HG02981 (cell line): ENCODE results near the gene LSS.
"Not testable (repeated sequence)": the region's sequence is repeated elsewhere in the genome, so short reads cannot be mapped to it uniquely, and the experiment has no call there.

Source experiments
- ATAC-seq: cut with Tn5 transposase; IDR thresholded peaks from one replicate; pipeline ENCODE4 v1.9.1; 2021; ENCODE audit warnings: mild to moderate bottlenecking, moderate library complexity; ENCODE audit not compliant: unreplicated experiment

The LSS gene

GRCh38 chr21:46246345-46246744 lies 17.8 kb upstream of the LSS start:
- ATAC-seq = no peak

- no peak for ATAC-seq
These were observed 16.8 kb upstream of the LSS start for GRCh38 chr21:46245213-46245915.

DNA sequence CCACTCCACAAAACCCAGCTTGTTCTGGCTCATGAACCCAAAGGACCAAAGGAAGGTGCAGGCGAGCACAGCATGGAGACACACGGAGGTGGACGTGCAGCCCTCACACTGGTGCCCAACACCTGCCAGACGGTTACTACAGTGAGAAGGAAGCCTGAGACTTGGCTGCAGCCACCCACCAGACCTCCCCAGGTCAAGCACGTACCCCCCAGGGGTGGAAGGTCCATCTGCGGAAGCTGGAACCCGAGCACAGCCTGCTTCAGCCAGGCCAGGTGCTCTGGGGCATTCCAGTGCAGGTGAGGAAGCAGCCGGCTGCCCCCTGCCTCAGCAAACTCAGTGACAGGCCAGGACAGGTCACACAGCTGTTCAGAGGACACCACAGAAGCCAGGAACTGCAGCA lies 16.0 kb upstream of the LSS start:
- no peak for ATAC-seq

GRCh38 chr21:46243960-46244361 lies 15.4 kb upstream of the LSS start:
- ATAC-seq = no peak

DNA sequence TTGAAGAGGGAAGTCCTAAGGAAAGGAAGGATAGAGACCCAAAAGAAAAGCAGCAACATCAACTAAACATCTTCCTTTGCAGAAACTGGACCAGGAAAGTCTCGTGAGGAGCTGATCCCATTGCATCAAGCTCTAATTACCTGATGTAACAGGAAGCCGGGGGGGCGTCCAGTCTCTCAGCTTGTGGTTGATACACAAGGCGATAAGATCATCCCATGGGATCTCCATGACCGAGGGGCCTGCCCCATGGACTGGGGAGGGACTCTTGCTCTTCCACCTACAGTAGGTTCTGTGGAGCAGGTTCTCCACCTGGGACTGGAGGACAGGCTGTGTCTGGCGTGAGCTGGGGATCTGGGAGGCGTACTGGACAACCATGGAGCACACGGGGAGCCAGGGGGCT lies 14.8 kb upstream of the LSS start:
- no peak for ATAC-seq

DNA sequence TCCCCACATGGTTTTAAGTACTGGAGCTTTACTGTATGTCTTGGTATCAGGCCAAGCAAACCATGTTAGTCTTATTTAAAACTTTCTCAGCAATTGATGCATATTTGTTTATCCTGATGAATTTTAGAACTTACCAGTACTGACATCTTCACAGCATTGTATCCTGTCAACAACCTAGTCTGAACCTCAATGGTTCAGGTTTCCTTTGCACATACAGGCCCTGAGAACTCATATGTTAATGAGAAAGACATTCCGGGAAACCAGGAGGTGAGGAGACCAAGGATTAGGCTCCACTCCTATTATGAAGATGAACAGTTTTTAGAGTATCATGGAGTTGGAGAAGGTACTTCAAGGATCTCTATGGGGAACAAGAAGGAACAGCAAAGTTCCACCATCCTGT lies 13.0 kb upstream of the LSS start:
- ATAC-seq = not testable (repeated sequence)

DNA sequence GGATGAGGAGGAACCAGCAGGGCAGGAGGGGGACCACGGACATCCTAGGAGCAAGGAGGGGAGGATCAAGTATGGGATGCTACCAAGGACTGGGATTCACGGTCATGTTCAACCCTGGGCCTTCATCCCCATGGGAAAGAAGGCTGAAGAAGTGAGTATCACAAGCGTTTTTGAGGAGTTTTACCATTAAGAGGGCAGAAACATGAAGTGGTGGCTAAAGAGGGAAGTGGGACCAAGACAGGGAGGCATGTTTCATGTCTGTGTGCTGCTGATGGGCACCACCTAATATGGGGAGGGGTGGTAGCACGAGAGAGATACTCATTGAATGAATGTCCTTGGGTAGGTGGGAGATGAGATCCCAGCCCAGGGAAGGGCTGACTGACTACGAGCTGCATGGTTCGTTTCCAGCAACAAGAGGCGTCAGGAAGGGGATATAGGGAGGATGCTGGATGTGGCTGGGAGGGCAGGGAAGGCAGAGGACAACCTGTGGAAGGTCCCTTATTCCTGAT lies 11.3 kb upstream of the LSS start:
- no peak for ATAC-seq

DNA sequence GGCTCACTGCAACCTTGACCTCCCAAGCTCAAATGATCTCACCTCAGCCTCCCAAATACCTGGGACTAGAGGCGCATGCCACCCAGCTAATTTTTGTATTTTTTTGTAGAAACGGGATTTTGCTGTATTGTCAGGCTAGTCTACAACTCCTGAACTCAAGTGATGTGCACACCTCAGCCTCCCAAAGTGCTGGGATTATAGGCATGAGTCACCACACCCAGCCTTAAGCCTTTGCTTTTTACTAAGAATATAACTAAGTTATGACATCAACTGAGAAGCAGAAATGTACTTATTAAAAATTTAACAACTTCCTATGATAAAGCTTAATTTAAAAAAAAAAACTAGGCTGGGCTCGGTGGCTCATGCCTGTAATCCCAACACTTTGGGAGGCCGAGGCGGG lies 8.9 kb upstream of the LSS start:
- no peak for ATAC-seq

DNA sequence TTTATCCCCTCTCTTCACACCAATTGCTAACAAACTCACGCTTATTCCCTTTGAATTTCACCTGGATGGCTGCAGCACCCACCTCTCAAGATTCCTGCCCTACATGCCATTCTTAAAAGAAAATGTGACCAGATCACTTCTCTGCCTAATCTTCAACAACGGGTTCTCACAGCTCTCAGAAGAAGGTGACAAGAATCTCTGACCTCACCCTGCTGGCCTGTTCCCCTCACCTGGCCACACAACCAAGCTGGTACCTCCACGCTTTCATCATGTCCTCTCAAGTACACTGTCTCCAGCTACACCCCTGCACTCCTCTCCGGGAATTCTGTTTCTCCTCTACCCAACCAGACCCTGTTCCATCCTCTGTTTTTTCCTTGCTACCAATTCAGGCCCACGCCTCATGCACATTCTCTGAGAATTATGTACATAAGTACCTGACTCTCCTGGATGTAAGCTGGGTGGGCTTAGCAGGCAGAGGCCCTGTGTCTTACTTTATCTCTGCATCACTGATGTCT lies 5.9 kb upstream of the LSS start:
- ATAC-seq = no peak

- no peak for ATAC-seq
These were observed 1.3 kb upstream of the LSS start for GRCh38 chr21:46229923-46230260.

GRCh38 chr21:46229133-46229922 lies 754 bp upstream of the LSS start:
- ATAC-seq = peak; percentile 25

DNA sequence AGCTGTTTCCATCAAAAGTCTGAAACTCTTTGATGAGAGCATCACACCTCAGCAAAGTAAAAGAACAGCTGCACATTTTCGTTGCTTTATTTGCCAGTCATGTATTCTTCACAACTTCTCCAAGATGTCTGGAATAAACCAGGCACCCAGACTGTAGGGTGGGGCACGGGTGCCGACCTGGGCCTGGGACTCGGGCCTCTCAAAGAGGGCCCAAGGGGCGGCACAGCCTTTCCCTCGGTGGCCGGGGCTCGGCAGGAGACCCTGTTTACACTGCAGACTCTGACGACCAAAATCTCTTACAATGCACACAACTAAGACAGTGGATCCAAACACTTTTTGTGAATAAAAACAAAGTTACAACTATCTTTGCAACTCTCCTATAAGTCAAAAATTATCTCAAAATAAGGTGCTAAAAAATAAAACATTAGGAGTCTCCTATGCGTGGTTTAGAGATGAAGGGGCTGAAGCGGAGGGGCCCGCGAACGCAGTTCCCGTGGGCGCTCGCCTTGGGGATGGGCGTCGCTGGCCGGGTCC lies 696 bp downstream of the LSS start:
- no peak for ATAC-seq

DNA sequence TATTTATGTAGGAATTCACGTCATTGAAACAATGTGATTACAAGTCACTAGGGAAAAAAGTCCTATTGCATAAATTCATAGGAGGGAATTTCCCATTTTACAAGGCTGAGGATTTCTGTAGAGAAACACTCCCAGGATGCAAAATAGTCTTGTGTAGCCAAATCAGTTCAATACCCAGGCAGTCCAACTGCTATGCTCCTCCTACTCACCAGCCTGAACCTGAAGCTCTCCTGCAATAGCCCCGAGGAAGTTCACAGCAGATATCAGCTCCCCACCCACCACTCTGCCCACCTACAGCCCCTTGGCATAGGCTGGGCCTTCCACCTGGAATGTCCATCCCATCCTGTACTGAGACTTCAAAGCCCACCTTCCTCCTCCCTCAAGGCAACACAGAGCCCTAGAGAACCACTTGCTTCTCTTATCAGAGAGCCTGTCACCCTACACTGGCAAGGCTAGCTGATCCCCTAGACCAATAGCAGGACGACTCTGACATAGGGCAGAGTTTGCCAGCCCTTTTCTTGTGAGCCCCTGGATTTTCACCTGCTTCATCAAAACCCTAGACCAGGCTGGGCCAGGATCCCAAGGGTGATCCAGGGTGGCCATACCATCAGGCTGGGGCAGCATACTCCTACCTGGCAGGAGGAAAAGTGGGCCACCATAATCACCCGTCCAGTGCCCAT lies 1.5 kb downstream of the LSS start:
- ATAC-seq = no peak

DNA sequence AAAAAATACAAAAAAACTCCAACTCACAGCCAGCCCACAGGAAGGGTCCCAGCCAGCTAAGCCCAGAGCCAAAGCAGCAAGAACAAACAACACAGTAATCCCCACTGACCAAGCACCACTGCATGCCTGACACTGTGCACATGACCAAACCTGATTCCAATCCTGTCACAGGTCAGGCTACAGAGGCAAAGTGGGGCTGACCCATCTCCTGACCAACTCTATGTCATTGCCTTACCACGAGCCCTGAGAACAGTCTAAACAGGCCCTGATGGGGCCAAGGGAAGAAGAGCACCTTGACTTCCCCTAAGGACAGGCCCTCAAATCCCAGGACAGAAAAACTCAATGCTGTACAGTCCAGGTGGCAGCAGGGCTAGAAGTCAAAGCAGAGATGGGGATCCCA lies 2.4 kb downstream of the LSS start:
- no peak for ATAC-seq

DNA sequence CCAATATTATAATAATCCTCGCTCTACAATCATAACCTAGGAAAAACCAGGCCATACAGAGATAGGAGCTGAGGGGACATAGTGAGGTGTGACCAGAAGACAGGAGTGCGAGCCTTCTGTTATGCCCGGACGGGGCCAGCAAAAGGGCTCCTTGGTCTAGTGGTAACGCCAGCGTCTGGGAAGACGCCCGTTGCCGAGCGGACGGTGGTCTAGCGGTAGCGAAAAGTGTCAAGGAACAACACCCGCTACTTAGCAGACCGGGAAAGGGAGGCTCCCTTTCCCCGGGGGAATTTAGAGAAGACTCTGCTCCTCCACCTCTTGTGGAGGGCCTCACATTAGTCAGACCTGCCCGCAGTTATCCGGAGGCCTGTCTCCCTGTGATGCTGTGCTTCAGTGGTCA lies 4.9 kb downstream of the LSS start:
- not testable (repeated sequence) for ATAC-seq

DNA sequence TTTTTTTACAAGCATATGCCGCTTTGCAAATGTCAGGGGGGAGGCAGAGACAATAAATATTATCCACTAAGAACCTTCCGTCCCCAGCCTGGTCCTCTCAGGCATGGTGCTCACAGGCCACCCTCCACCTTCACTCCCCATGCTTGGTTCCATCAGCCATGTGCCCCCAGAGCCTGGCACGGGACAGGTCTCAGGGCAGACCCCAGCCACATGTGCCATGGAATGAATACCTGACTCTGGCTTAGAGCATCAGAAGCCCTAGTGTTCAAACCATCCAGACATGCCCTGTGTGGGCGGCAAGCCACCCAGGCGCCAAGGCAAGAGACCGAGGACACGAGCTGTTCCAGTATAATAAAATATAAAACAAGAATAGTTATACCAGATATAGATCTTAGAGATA lies 5.4 kb downstream of the LSS start:
- ATAC-seq = no peak

DNA sequence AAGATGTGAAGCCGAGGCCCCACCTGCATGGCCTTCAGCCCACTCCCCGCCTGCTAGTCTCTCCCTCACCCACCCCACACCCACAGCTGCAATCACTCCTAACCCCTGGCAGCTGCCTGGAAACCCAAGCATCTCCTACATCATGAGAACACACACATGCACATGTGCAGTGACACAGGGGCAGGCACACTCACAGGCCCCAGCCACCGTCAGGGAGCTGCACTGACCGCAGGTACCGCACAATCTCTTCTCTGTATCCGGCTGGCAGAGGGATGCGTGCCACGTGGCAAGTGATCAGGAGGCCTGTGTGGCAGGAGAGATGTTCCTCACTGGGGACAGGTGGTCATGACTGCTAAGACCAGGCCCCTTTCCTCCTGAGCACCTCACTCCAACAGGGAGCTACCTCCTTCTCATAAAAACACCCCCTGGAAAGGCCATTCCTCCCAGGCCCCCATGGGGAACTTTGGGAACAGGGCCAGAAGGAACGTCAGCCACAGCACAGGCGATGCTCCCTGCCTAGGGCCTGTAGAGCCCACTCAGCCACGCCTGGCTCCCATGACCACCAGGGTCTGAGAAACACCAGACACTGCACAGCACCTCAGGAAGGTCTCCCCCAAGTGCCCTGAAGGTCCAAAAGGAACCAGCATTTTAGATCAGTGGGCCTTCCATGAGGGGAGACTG lies 6.0 kb downstream of the LSS start:
- ATAC-seq = no peak

DNA sequence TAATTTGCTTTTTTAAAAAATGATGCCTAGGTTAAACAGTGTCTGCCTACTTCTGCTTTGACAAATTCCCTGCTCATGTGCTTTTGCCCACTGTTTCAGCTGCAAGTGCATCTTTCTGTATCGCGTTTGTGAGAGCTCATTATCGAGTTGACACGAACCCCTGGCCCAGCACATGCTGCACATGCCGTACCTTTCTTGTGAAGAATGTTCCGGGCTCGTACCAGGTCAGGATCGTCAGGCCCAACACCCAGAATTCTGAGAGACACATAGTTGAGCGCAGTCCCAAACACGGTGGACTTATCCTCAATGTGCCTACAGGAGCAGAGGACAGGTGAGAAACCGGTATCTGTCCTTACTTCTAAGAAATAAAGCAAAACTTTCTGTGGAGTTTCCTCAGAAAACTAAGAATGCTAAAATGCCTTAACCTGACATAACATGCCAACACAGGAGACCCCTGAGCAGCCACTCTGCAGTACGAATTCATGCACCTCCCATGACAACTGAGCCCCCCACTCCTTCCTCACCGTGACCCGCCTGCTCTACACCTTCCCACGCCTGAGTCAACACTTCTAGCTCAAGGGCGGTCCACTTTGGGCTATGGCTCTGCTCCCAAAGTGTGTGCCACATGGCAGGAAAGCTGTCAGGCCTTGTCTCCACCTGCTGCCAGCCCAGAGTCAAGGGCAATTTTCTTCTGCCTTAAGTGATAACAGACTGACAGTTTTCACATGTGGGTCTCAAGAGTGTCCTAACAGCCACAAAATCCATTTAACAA lies 6.7 kb downstream of the LSS start:
- ATAC-seq = no peak

DNA sequence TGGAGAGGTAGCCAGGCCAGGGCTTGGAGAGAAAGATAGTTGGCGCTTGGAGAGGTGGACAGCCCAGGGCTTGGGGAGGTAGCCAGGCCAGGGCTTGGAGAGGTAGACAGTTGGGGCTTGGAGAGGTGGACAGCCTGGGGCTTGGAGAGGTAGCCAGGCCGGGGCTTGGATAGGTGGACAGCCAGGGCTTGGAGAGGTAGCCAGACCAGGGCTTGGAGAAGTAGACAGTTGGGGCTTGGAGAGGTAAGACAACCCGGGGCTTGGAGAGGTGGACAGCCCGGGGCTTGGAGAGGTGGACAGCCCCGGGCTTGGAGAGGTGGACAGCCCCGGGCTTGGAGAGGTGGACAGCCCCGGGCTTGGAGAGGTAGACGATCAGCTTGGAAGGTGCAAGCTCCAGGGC lies 7.7 kb downstream of the LSS start:
- ATAC-seq = no peak

DNA sequence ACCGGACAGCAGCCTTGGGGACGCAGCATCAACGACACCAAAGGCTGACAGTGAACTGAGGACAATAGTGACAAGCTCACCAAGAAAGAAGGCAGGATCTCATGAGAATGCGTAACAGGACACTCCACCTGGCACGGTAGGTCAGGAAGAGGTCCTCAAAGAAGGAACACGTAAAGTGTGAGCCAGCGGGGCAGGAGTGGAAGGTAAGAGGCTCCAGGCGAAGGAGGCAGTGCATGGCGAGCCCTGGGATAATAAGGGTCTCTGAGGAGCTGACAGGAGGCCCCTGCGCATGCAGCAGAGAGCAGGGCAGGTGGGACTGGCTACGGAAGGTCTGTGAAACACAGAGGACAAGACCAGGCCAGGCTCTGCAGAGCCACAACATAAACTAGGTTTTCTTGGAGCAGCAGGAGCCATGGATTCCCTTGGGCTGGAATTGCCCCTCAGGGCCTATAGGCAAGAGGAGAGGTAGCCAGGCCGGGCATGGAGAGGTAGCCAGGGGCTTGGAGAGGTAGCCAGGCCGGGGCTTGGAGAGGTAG lies 8.2 kb downstream of the LSS start:
- no peak for ATAC-seq
